Daoy (cell line): ENCODE measurements around the gene PAPSS1. TPM values are rescaled to one million over a fixed set of nuclear protein-coding genes. Genes with fewer than 3 reads are reported as not detected.
A peak's percentile ranks its signal among the peaks of the same experiment; 100 is the strongest.

Source experiments
- DNase-seq: peaks from one replicate; pipeline ENCODE4 v3.0.0-alpha.2; 2015; ENCODE audit warnings: low read depth
- total RNA-seq: library from RNA; depleted of rRNA; stranded (reverse); fragments of >200 nt; shearing (Covaris generic); gene quantifications from 2 replicates; pipeline ENCODE4 v1.2.3, GENCODE V29; 2014

The PAPSS1 gene
- total RNA-seq, 1 experiment from 2014 or later, result 25.9 TPM

GRCh38 chr4:107629318-107629717 lies 90.7 kb downstream of the PAPSS1 start:
- no peak for DNase-seq

DNA sequence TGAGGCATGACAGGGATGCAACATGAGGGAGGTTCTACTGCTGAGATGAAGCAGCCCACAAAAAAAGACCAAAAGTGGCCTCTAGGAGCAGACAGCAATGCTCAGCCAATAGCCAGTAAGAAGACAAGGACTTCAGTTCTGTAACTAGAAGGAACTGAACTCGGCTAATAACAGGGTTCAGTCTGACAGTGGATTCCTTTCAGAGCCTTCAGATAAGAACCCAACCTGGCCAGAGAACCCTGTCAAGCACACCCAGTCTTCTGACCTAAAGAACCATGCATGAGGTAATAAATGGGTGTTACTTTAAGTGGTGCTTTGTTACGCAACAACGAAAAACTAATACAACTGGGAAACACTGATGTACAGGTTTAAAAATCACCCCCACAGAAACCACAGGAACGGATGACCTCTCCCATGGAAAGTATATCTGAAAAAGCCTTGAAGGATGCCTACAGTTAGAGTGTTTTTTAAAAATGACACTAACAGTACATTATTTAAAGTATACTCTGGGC lies 94.6 kb downstream of the PAPSS1 start:
- no peak for DNase-seq

DNA sequence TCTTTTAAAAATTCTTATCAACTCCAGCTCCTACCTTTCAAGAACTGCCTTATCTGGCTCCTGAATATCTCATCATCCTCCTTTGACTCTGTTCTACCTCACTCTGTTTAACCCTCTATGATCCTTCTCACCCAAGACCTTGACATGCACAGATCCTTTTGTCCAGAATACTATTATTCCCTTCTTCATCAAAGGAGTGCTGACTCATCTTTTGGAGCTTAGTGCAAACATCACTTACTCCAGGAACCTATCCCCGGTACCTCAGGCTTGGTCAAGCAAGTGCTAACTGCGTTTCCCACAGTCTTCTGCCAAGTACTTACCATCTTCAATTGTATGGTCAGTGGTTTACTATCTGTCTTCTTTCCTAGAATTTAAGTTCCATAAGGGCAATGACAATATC lies 96.0 kb downstream of the PAPSS1 start:
- no peak for DNase-seq

- DNase-seq, result no peak
Measured at GRCh38 chr4:107622006-107622405, 98.0 kb downstream of the PAPSS1 start.

- no peak for DNase-seq
Measured at GRCh38 chr4:107619731-107620130, 100.3 kb downstream of the PAPSS1 start.

DNA sequence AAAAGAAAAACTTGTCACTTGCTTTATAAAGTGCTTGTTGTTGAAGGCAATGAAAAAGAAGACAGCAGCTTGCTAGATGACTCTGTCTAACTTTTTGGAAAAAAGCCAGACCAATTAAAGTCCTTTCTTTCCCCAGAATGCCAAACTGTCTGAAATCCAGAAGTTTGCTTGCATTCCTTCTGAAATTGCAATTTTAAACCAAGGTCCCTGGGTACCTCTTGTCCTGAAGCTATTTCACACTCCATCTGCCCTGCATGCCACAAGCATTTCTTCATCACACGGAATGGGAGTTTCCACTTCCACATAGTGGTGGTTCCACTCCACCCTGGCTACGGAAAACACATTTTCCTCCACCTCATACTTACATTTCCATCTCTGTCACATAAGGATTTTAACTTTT lies 101.0 kb downstream of the PAPSS1 start:
- peak; percentile 5 for DNase-seq

DNA sequence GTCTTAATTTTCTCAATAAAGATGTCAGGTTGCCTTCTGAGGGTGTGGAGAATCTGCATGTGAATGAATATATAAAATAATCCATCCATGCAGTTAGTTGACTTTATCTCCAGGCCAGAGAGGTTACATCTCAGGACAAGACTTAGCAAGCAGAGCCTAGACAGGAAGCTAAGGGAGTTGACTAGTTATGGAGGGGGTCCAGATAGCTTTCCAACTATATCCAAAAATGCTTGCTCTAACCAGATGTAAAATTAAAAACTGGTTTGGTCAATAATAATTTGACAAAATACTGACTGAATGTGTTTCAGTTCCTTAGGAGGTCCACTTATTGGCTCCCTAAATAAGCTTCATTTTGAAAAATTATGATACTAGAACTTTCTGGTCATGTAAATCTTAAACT lies 101.4 kb downstream of the PAPSS1 start:
- no peak for DNase-seq

- peak; percentile 2 for DNase-seq
Measured at GRCh38 chr4:107616838-107617389, 103.1 kb downstream of the PAPSS1 start.

GRCh38 chr4:107615809-107616208 lies 104.2 kb downstream of the PAPSS1 start:
- DNase-seq, result no peak

- no peak for DNase-seq
Measured at GRCh38 chr4:107603430-107603829, 116.6 kb downstream of the PAPSS1 start.

DNA sequence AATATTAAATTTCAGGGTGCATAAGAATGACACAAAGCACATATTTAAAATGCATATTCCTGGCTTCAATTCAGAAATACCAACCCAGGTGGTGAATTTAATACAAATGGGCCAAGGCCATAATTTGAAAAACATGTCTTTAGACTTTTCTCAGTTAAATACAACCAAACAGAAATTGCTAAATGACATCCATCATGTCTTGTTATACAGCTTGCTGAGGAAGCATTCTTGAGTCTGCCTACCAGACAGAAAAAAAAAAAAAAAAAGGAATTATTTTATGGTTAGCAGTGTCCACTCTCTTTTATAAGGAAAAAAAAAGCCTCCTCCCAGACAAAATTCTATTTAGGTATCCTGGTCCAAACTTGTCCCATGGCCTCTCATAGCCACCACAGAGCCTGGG lies 119.1 kb downstream of the PAPSS1 start:
- no peak for DNase-seq

DNA sequence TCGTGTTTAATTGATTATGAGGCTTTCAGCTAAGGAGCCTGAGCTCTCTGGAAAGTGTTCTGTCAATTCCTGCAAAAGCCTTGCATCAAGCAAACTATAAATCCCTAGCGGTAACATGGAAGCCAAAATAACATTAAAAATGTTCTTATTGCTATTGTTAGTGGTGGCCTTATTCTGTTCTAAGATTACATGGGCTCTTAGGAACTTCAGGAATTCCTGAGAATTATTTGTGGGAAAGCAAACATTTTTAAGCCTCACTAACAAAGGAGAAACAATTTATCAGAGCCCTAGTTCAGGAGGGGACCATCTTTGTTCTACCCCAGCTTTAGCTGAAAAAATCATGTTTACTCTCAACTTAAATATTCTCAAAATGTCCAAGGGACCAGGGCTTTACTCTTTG lies 119.6 kb downstream of the PAPSS1 start:
- no peak for DNase-seq

DNA sequence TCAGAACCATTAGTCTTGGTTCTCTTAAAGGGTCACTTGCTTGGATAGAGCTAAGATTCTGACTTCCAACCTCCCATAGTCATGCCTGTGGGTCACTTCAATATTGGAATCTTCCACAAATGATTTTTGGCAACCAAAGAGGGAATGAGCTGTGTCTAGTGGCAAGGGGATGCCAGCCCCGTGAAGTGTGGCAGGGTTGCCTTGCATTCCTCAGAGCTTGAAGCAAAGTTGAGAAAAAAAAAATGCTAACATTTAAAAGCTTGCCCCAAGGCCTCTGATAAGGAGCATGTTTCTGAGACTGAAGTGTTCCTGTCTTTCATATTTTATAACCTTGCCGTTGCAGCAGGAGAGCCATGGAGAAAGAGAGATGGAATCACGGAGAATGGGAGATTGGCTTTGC lies 120.2 kb downstream of the PAPSS1 start:
- DNase-seq, result no peak

- no peak for DNase-seq
Measured at GRCh38 chr4:107593230-107593629, 126.8 kb downstream of the PAPSS1 start.

DNA sequence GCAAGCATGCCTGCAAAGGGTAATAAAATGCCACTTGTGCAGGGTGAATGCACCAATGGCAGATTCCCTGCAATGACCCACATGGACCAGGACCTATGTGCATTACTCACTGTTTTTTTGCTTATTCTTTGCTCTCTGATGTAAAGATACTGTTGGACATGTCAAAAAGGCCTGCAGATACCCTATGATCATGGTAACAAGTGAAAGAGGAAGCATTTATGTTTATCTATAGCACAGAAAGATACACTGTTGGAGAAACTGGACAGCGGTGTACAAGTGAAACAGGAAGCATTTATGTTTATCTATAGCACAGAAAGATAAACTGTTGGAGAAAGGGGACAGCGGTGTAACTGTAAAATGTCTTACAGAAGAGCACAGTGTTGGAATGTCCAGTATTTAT lies 127.5 kb downstream of the PAPSS1 start:
- no peak for DNase-seq

DNA sequence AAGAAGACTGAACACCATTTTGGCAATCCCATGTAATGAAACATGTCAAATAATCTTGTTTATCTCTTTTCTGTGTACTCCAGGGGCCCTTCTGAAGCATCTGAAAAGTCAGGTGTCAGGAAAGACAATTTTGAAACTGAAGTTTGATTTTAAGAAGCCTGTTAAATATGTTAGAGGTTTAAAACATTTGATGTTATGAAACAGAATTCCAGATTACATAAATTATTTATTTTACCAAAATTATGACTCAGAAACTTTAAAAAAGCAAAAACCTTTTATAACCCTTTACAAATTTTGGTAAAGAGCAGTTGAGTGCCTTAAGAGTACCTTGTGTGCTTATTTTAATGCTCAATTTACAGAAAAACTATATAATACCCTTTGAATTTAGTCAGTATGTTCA lies 130.8 kb downstream of the PAPSS1 start:
- no peak for DNase-seq

DNA sequence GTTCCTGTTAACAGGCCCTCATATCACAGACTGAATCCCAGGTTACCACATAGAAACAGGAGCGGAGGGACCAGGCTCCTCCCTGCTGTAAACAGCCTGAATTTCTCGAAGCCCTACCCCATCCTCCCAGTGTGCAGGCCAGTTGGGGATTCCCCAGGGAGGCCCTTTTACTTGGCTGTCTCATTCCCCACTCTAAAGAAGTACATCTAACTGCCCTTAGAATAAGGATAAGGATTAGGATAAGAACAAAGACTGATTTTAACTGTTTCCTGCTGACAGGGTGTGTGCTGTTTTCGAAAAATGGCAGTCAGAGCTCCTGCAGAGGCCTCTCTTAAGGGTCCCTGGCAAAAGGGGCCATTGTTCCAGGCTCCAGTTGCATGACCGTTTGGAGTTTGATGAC lies 133.7 kb downstream of the PAPSS1 start:
- DNase-seq, result no peak

GRCh38 chr4:107579099-107579498 lies 140.9 kb downstream of the PAPSS1 start:
- DNase-seq, result peak; percentile 9

DNA sequence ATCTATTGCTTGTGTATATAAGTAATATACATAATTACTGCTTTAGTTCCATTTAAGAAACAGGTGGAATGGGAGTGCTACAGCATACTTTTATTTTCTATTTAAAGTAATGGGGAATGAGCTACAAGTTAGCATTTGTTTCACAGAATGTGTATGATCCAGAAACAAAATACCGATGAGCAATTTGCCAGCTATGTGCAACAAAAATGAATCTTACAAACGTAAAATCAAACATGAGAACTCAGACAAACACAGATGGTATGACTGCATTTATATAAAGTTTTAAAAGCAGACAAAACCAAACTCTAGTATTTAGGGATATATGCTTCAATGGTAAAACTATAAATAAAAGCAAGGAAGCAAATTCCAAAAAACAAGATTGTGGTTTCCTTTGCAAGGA lies 141.7 kb downstream of the PAPSS1 start:
- no peak for DNase-seq

GRCh38 chr4:107577743-107578142 lies 142.3 kb downstream of the PAPSS1 start:
- no peak for DNase-seq

DNA sequence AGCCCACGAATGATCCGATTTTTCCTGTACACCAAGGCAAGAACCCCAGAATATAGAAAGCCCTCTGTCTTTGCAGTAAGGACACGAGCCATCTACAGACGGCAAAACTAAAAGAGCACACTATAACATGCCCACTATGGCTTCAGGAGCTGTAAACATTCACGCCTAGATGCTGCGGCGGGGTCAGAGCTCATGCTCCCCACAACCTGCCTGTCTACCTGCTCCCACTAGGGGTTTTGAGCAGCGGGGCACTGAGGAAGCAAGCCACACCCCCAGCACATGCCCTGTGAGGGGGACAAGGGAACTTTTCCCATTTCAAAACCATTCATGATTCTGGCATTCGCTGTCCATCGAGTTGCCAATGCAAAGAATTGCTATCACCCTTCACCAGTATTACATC lies 144.8 kb downstream of the PAPSS1 start:
- no peak for DNase-seq

DNA sequence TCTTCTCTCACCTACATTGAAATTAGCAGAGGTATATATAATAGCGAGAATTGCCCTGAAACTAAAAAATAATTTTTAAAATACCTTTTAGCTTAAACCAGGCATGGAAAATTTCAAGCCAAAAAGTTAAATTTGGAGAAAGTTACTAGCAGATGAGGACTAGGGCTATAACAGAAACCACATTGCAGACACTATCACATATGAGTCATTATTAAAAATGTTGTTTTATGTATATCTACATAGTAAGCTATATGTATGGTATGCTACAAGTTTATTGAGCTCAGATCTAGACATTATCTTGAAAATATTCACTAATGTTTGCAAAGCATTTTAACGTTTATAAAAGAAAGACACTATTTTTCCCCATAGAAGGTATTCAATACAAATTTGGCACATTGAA lies 147.8 kb downstream of the PAPSS1 start:
- no peak for DNase-seq

DNA sequence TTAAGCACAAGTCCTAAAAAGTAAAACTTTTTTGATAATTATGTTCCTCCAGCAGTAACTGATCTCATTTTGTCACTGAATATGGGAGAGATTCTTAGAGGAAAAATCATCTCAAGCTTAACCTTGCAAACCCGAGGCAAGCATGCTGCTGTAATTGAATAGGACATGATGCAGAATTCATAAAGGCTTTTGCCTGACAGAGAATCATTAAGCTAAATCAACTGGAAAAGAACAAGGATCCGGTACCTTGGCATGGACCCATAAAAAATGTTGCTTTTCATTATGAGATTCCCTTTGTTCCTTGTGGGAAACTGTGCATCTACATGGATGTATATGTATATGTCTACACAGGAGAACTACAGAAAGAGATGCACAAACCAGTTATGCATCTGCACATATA lies 149.1 kb downstream of the PAPSS1 start:
- DNase-seq, result no peak

DNA sequence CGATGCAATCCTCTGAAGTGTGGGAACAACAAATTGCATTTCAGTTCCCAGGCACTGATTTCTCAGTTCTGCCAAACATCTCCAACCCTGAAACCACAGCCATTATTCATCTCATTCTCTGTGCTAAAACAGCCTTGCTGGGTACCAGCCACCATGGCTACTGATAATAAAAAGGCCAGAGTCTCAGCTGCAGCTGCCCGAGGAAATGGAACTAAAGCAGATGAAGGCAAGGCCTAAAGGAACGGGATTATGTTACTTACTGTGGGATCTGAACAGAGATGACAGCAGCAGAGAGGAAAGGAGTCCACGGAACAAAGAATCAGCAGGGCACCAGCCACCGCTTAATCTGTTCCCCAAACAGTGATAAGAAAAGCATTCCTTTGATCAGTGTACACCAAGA lies 155.7 kb downstream of the PAPSS1 start:
- DNase-seq, result no peak
